K562 (cell line): ENCODE data around the gene NYNRIN. TPM values are rescaled to one million over a fixed set of nuclear protein-coding genes. Genes with fewer than 3 reads are reported as not detected.

Source experiments
- ATAC-seq: fragments of 200-7000 bp; cut with Tn5 transposase; 3 replicates; pipeline ENCODE4 v1.9.1; 2020; ENCODE audit warnings: moderate library complexity
- BruUV-seq: library from RNA; stranded (reverse); fragments of 400-500 nt; replicated peaks from 2 replicates; lab custom pipeline; 2021; lab: Mats Ljungman, UMichigan
- CTCF ChIA-PET: fragments of 300-600 bp; formaldehyde crosslinking; extraction: SDS; loops from one replicate; lab custom pipeline; 2021; ENCODE audit warnings: low intra/inter-chr PET ratio; lab: Yijun Ruan, JAX
- POLR2A ChIA-PET: fragments of 300-600, 350-650 bp; sonication (Branson Sonifier 250); formaldehyde crosslinking; extraction: SDS; loops from one replicate; lab custom pipeline; 2021; ENCODE audit warnings: antibody characterized with exemption, inconsistent platforms; lab: Yijun Ruan, JAX
- DNase-seq, 4 experiments: peaks; one replicate each; pipeline versions ENCODE4 v3.0.0 to v3.0.0-alpha.2; 2011 to 2018; ENCODE audit warnings: low spot score in 3 of 4, mixed read lengths in 3 of 4; ENCODE audit errors: extremely low read depth in 1 of 4
- FAIRE-seq: peaks from 2 replicates; lab custom pipeline; 2011; peaks lifted over from hg19 to GRCh38; lab: Jason Lieb, UNC
- H2AFZ ChIP-seq: 2 replicates; pipeline ENCODE4 v1.6.0; 2011; ENCODE audit warnings: low read depth, low read length, control low read depth, inconsistent platforms
- H3K27ac ChIP-seq: fragments of 200-600 bp; 3 replicates; pipeline ENCODE4 v1.8.0; 2011; ENCODE audit warnings: low read depth, mild to moderate bottlenecking, control low read depth, inconsistent platforms, low read length, moderate library complexity, mixed read lengths; ENCODE audit errors: extremely low read depth
- H3K27me3 ChIP-seq, 2 experiments: fragments of 300-600 bp in 1 of 2; 2 replicates in 1 of 2; 3 replicates in 1 of 2; pipeline versions ENCODE4 v1.6.0 to v1.8.0; 2011; ENCODE audit warnings: inconsistent platforms in 2 of 2, low read length in 2 of 2, mild to moderate bottlenecking in 1 of 2, mixed read lengths in 1 of 2, moderate library complexity in 1 of 2; ENCODE audit not compliant: control insufficient read depth in 2 of 2, insufficient read depth in 2 of 2
- H3K36me3 ChIP-seq: fragments of 300-600 bp; 3 replicates; pipeline ENCODE4 v1.8.0; 2011; ENCODE audit warnings: mild to moderate bottlenecking, low read length, inconsistent platforms; ENCODE audit not compliant: control insufficient read depth, insufficient read depth
- H3K4me1 ChIP-seq, 2 experiments: fragments of 200-600 bp in 1 of 2; replicated peaks in 1 of 2; 2 replicates in 1 of 2; 3 replicates in 1 of 2; pipeline versions ENCODE4 v1.5.1 to v1.8.0; 2011; ENCODE audit warnings: inconsistent platforms in 2 of 2, low read length in 2 of 2, mild to moderate bottlenecking in 1 of 2, mixed read lengths in 1 of 2, moderate library complexity in 1 of 2; ENCODE audit not compliant: control insufficient read depth in 2 of 2, insufficient read depth in 2 of 2
- H3K4me2 ChIP-seq: 2 replicates; pipeline ENCODE4 v1.6.1; 2011; ENCODE audit warnings: low read length, control low read depth, inconsistent platforms, mixed read lengths; ENCODE audit not compliant: insufficient read depth
- H3K4me3 ChIP-seq: fragments of 200-600 bp; sonication (generic), shearing (Covaris generic); 2 replicates; pipeline ENCODE4 v1.5.1; 2016; ENCODE audit warnings: control low read depth, inconsistent platforms
- H3K79me2 ChIP-seq: fragments of 200-600 bp; 3 replicates; pipeline ENCODE4 v1.8.0; 2011; ENCODE audit warnings: low read length, inconsistent platforms; ENCODE audit not compliant: control insufficient read depth, insufficient read depth
- H3K9ac ChIP-seq, 2 experiments: 2 replicates each; pipeline versions ENCODE4 v1.6.0 to v1.6.1; 2011; ENCODE audit warnings: low read depth in 2 of 2, low read length in 2 of 2, control low read depth in 1 of 2, inconsistent platforms in 1 of 2, mild to moderate bottlenecking in 1 of 2, mixed read lengths in 1 of 2; ENCODE audit not compliant: insufficient read depth in 1 of 2
- H3K9me1 ChIP-seq: one replicate; pipeline ENCODE4 v1.6.0; 2011; ENCODE audit warnings: inconsistent platforms, mild to moderate bottlenecking, low read length, moderate library complexity; ENCODE audit not compliant: control insufficient read depth, insufficient read depth
- H3K9me3 ChIP-seq: replicated peaks from 2 replicates; pipeline ENCODE4 v1.5.1; 2011; ENCODE audit warnings: low read depth, low read length, inconsistent platforms; ENCODE audit not compliant: control insufficient read depth, insufficient read depth
- H4K20me1 ChIP-seq: replicated peaks from 2 replicates; pipeline ENCODE4 v1.6.1; 2011; ENCODE audit warnings: low read length, inconsistent platforms, mixed read lengths; ENCODE audit not compliant: control insufficient read depth, insufficient read depth
- AFF4 ChIP-seq: sonication (generic); formaldehyde crosslinking; IDR thresholded peaks from 2 replicates; pipeline ENCODE4 v1.8.0; 2023; ENCODE audit warnings: mild to moderate bottlenecking, missing genetic modification reagents
- ARID1B ChIP-seq: fragments of 450-650 bp; IDR thresholded peaks from 2 replicates; pipeline ENCODE4 v1.6.1; 2016; ENCODE audit warnings: antibody characterized with exemption, mild to moderate bottlenecking, inconsistent platforms
- IRF9 ChIP-seq: fragments of 450-650 bp; IDR thresholded peaks from 2 replicates; pipeline ENCODE4 v1.6.1; 2016; ENCODE audit warnings: missing biosample characterization, missing genetic modification characterization
- TAF9B ChIP-seq: fragments of 450-650 bp; IDR thresholded peaks from 2 replicates; pipeline ENCODE4 v1.6.1; 2018; ENCODE audit warnings: mild to moderate bottlenecking; ENCODE audit not compliant: partially characterized antibody
- WGBS: fragments of 100-300 bp; shearing (Covaris generic); methylation state at CpG from one replicate; pipeline ENCODE4 v1.1.6; 2016; ENCODE audit warnings: low coverage, mixed read lengths; ENCODE audit not compliant: insufficient coverage; ENCODE audit errors: missing lambda C conversion rate; 5-methylcytosine and 5-hydroxymethylcytosine counted together
- in situ Hi-C: fragments of 300-500 bp; cut with MboI; formaldehyde crosslinking; loops from 4 replicates; pipeline ENCODE4 v1.15.0; 2018; ENCODE audit warnings: inconsistent platforms, mixed read lengths
- intact Hi-C: fragments of 100-400 bp; cut with micrococcal nuclease; formaldehyde crosslinking; loops from 2 replicates; pipeline ENCODE4 v1.14.2; 2022
- polyA plus RNA-seq, 8 experiments: library from polyadenylated mRNA; depleted of rRNA in 4 of 8; stranded (reverse) in 5 of 8; unstranded in 3 of 8; fragments of >200 nt; fragmentation: Nextera tagmentation in 2 of 8; fragmentation: Illumina TruSeq in 1 of 8; extraction: Ambion mirVana in 2 of 8; extraction: Trizol in 1 of 8; gene quantifications; 2 replicates each; pipeline versions ENCODE4 v1.2.1 to v1.2.3, GENCODE V29; 2011 to 2014; ENCODE audit warnings: inconsistent platforms in 1 of 8, missing spikeins in 1 of 8
- total RNA-seq, 7 experiments: library from RNA; depleted of rRNA in 6 of 7; stranded (reverse); fragments of >200 nt in 6 of 7; fragmentation: Illumina TruSeq in 2 of 7; extraction: Trizol in 2 of 7; gene quantifications; 2 replicates each; pipeline versions ENCODE4 v1.2.1 to v1.2.3, GENCODE V29; 2011 to 2021; ENCODE audit warnings: low replicate concordance in 1 of 7

The NYNRIN gene
- total and polyA plus RNA-seq, 9 of the 15 experiments (the other 6 are each of a cell fraction or from before 2014, with no cell fraction given): 0.04 to 1.2 (median 0.28) TPM

GRCh38 chr14:24409192-24409591 is 10.4 kb downstream of the NYNRIN start:
- POLR2A ChIA-PET: interaction anchor here (0.6 to 2.3 kb wide), 6 partner anchors 12 to 136 kb away, joined by 3 to 11 read pairs (median 4); partner anchors contain the start of gene KHNYN
- FAIRE-seq: no peak

More at GRCh38 chr14:24409192-24409591, 10.4 kb downstream of the NYNRIN start:
- Histone ChIP-seq H3K79me2 (no peaks in the 10 kb centered on the region), H3K4me3 (no peak overlapping the region), H3K36me3 (no peaks in the 10 kb centered on the region), H3K9me1 (no peaks in the 10 kb centered on the region)
- intact Hi-C loops: no loop called here
- no peak for TF ChIP-seq ARID1B
- no peak for TF ChIP-seq AFF4
- TF ChIP-seq IRF9 (tag): no peak
- no peak for TF ChIP-seq TAF9B
- TF ChIP-seq, all 486 proteins: peak for 0
- Histone ChIP-seq H3K27ac (no peak overlapping the region), H3K9me3 (no peaks in the 10 kb centered on the region), H2AFZ (no peak overlapping the region), H4K20me1 (no peaks in the 10 kb centered on the region), H3K4me1 (peaks cover 0 to 7% of the 10 kb centered on the region in 2 experiments; a peak in 3 of 5 replicates), H3K27me3 (peaks cover 0 to 8% of the 10 kb centered on the region in 2 experiments; a peak in 1 of 5 replicates), H3K4me2 (no peak overlapping the region), H3K9ac (no peak overlapping the region)
- DNase-seq (no peak), ATAC-seq (no peak)
- 3% methylated on average over 6 of the region's 6 CpGs for WGBS
- no TSS peak for BruUV-seq
- CTCF ChIA-PET: no interaction called here
- in situ Hi-C loops: no loop called here
